GM18907 (cell line): Measurements from ENCODE around the gene LRP1B.

ENCODE experiments used
- ATAC-seq: cut with Tn5 transposase; IDR thresholded peaks from one replicate; pipeline ENCODE4 v1.9.1; 2021; ENCODE audit warnings: mild to moderate bottlenecking, moderate library complexity; ENCODE audit not compliant: unreplicated experiment

LRP1B gene

GRCh38 chr2:140526575-140526974 lies 1604.2 kb downstream of the LRP1B start:
- no peak for ATAC-seq

GRCh38 chr2:140512106-140512505 lies 1618.7 kb downstream of the LRP1B start:
- ATAC-seq: no peak

GRCh38 chr2:140509765-140510164 lies 1621.1 kb downstream of the LRP1B start:
- ATAC-seq: no peak

- ATAC-seq: no peak
Measured at GRCh38 chr2:140508756-140509155, 1622.1 kb downstream of the LRP1B start.

GRCh38 chr2:140506606-140507005 lies 1624.2 kb downstream of the LRP1B start:
- no peak for ATAC-seq

GRCh38 chr2:140504601-140505000 lies 1626.2 kb downstream of the LRP1B start:
- ATAC-seq: no peak

- no peak for ATAC-seq
Measured at GRCh38 chr2:140502951-140503630, 1627.7 kb downstream of the LRP1B start.

GRCh38 chr2:140498360-140498759 lies 1632.5 kb downstream of the LRP1B start:
- no peak for ATAC-seq

- ATAC-seq: no peak
Measured at GRCh38 chr2:140496714-140497113, 1634.1 kb downstream of the LRP1B start.

GRCh38 chr2:140491876-140492275 lies 1638.9 kb downstream of the LRP1B start:
- ATAC-seq: no peak

- no peak for ATAC-seq
Measured at GRCh38 chr2:140489193-140489592, 1641.6 kb downstream of the LRP1B start.

- no peak for ATAC-seq
Measured at GRCh38 chr2:140481136-140481535, 1649.7 kb downstream of the LRP1B start.

GRCh38 chr2:140473851-140474250 lies 1657.0 kb downstream of the LRP1B start:
- no peak for ATAC-seq

GRCh38 chr2:140472676-140473075 lies 1658.1 kb downstream of the LRP1B start:
- ATAC-seq: no peak

- ATAC-seq: no peak
Measured at GRCh38 chr2:140465301-140465700, 1665.5 kb downstream of the LRP1B start.

- no peak for ATAC-seq
Measured at GRCh38 chr2:140462990-140463389, 1667.8 kb downstream of the LRP1B start.

- no peak for ATAC-seq
Measured at GRCh38 chr2:140457483-140457882, 1673.3 kb downstream of the LRP1B start.

GRCh38 chr2:140455315-140455714 lies 1675.5 kb downstream of the LRP1B start:
- ATAC-seq: no peak

GRCh38 chr2:140454717-140455116 lies 1676.1 kb downstream of the LRP1B start:
- no peak for ATAC-seq

- ATAC-seq: no peak
Measured at GRCh38 chr2:140451324-140451723, 1679.5 kb downstream of the LRP1B start.

- ATAC-seq: no peak
Measured at GRCh38 chr2:140442319-140442718, 1688.5 kb downstream of the LRP1B start.

GRCh38 chr2:140440815-140441214 lies 1690.0 kb downstream of the LRP1B start:
- no peak for ATAC-seq

GRCh38 chr2:140436936-140437335 lies 1693.9 kb downstream of the LRP1B start:
- ATAC-seq: no peak
